HepG2 (cell line): ENCODE measurements around the gene LIMS2. TPM values are rescaled to one million over a fixed set of nuclear protein-coding genes. Genes with fewer than 3 reads are reported as not detected.
A peak's percentile ranks its signal among the peaks of the same experiment; 100 is the strongest.

Experiments used
- ELF3 ChIP-seq: IDR thresholded peaks from 2 replicates; pipeline ENCODE4 v1.6.1; 2016; ENCODE audit warnings: missing genetic modification reagents, missing compliant biosample characterization
- IRF2 ChIP-seq: IDR thresholded peaks from 2 replicates; pipeline ENCODE4 v1.6.1; 2018; ENCODE audit warnings: missing genetic modification reagents, missing compliant biosample characterization
- KDM2A ChIP-seq: sonication (generic); formaldehyde crosslinking; IDR thresholded peaks from 2 replicates; pipeline ENCODE4 v1.4.0; 2020; ENCODE audit warnings: low read depth, missing genetic modification reagents, borderline replicate concordance
- YEATS2 ChIP-seq: sonication (generic); formaldehyde crosslinking; IDR thresholded peaks from 2 replicates; pipeline ENCODE4 v1.4.0; 2020; ENCODE audit warnings: missing genetic modification reagents, borderline replicate concordance
- ZEB1 ChIP-seq: IDR thresholded peaks from 2 replicates; pipeline ENCODE4 v1.6.1; 2012; ENCODE audit warnings: mild to moderate bottlenecking, low read depth, inconsistent platforms; ENCODE audit not compliant: insufficient replicate concordance
- ZNF207 ChIP-seq: fragments of 450-650 bp; IDR thresholded peaks from 2 replicates; pipeline ENCODE4 v1.6.1; 2016; ENCODE audit warnings: antibody characterized with exemption, borderline replicate concordance
- ZNF251 ChIP-seq: sonication (generic); formaldehyde crosslinking; IDR thresholded peaks from 2 replicates; pipeline ENCODE4 v1.9.0; 2021; ENCODE audit warnings: mild to moderate bottlenecking, missing genetic modification reagents
- ZNF354B ChIP-seq: sonication (generic); formaldehyde crosslinking; IDR thresholded peaks from 2 replicates; pipeline ENCODE4 v1.8.0; 2022; ENCODE audit warnings: mild to moderate bottlenecking, missing genetic modification reagents
- ZNF891 ChIP-seq: sonication (generic); formaldehyde crosslinking; IDR thresholded peaks from 2 replicates; pipeline ENCODE4 v1.5.0; 2020; ENCODE audit warnings: mild to moderate bottlenecking, missing genetic modification reagents
- polyA plus RNA-seq, 8 experiments: library from polyadenylated mRNA; depleted of rRNA in 3 of 8; stranded (reverse) in 7 of 8; unstranded in 1 of 8; fragments of >200 nt; fragmentation: Illumina TruSeq in 4 of 8; extraction: Trizol in 4 of 8; gene quantifications; 2 replicates each; pipeline versions ENCODE4 v1.2.1 to v1.2.3, GENCODE V29; 2011 to 2016; ENCODE audit warnings: low read depth in 4 of 8, missing spikeins in 1 of 8, mixed read lengths in 1 of 8; ENCODE audit not compliant: insufficient read depth in 1 of 8
- total RNA-seq, 5 experiments: library from RNA; depleted of rRNA; stranded (reverse); fragments of >200 nt; fragmentation: Illumina TruSeq; extraction: Trizol; gene quantifications; 2 replicates each; pipeline ENCODE4 v1.2.3, GENCODE V29; 2016; ENCODE audit warnings: low read depth in 1 of 5
- TF ChIP-seq, protein P1 (sequence below): sonication (generic); formaldehyde crosslinking; IDR thresholded peaks from 2 replicates; pipeline ENCODE4 v1.4.0; 2020; ENCODE audit warnings: mild to moderate bottlenecking, missing genetic modification reagents
- TF ChIP-seq, protein P2 (sequence below): sonication (generic); formaldehyde crosslinking; IDR thresholded peaks from 2 replicates; pipeline ENCODE4 v1.8.0; 2022; ENCODE audit warnings: mild to moderate bottlenecking, missing genetic modification reagents, moderate library complexity
- TF ChIP-seq, protein P3 (sequence below): sonication (generic); formaldehyde crosslinking; IDR thresholded peaks from 2 replicates; pipeline ENCODE4 v1.9.0; 2021; ENCODE audit warnings: missing genetic modification reagents, borderline replicate concordance
- TF ChIP-seq, protein P4 (sequence below): sonication (generic); formaldehyde crosslinking; IDR thresholded peaks from 2 replicates; pipeline ENCODE4 v1.4.0; 2020; ENCODE audit warnings: missing genetic modification reagents
- TF ChIP-seq, protein P5 (sequence below): IDR thresholded peaks from 2 replicates; pipeline ENCODE4 v1.6.1; 2016; ENCODE audit warnings: missing genetic modification reagents, missing compliant biosample characterization

The LIMS2 gene
- total and polyA plus RNA-seq, 2 of the 13 experiments (the other 11 are each of a cell fraction or from before 2014, with no cell fraction given): 1.0 to 1.9 TPM

DNA sequence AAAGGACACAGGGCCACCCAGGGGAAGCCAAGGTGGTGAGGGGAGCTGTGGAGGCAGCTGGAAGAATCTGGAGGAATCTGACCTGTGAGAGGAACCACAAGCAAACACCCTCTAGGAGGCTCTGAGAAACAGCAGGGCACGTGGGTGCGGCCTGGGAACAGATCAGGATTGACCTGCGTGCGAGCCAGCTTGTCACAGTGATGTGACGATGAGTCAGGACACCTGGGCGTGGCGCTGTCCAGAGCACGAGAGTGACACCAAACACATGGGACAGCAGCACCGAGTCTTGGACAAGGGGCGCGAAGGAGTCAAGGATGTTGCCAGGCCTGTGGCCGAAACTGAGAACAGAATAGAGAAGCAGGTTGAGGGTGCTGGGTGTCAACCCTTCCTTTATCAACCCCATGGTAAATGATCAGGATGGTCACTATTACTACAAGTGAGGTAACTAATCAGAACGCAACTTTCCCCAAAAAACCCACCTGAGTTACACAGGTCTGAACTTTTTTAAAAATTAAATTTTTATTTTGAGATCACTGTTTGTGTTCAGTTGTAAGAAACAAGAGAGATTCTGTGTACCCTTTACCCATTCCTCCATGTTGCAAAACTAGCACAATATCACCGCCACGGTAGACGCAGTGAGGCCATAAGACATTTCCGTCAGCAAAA, 25.3 kb upstream of the LIMS2 start (continued):
- TF ChIP-seq ZNF354B (0 out of 2 replicates have a peak, but pooled peaks have one; percentile 51), ZNF251 (CRISPR knock-in tag) (no peak), ZNF207 (no peak), YEATS2 (CRISPR knock-in tag) (peak; percentile 70; the same call in 1 of the 2 replicates), ZNF891 (peak; percentile 63; the same call in 1 of the 2 replicates), ELF3 (no peak; the same call in 1 of the 2 replicates), IRF2 (CRISPR knock-in tag) (peak; percentile 22; the same call in 1 of the 2 replicates), KDM2A (CRISPR knock-in tag) (peak; percentile 47), ZEB1 (peak; percentile 13)
- TF ChIP-seq, protein P1, sequence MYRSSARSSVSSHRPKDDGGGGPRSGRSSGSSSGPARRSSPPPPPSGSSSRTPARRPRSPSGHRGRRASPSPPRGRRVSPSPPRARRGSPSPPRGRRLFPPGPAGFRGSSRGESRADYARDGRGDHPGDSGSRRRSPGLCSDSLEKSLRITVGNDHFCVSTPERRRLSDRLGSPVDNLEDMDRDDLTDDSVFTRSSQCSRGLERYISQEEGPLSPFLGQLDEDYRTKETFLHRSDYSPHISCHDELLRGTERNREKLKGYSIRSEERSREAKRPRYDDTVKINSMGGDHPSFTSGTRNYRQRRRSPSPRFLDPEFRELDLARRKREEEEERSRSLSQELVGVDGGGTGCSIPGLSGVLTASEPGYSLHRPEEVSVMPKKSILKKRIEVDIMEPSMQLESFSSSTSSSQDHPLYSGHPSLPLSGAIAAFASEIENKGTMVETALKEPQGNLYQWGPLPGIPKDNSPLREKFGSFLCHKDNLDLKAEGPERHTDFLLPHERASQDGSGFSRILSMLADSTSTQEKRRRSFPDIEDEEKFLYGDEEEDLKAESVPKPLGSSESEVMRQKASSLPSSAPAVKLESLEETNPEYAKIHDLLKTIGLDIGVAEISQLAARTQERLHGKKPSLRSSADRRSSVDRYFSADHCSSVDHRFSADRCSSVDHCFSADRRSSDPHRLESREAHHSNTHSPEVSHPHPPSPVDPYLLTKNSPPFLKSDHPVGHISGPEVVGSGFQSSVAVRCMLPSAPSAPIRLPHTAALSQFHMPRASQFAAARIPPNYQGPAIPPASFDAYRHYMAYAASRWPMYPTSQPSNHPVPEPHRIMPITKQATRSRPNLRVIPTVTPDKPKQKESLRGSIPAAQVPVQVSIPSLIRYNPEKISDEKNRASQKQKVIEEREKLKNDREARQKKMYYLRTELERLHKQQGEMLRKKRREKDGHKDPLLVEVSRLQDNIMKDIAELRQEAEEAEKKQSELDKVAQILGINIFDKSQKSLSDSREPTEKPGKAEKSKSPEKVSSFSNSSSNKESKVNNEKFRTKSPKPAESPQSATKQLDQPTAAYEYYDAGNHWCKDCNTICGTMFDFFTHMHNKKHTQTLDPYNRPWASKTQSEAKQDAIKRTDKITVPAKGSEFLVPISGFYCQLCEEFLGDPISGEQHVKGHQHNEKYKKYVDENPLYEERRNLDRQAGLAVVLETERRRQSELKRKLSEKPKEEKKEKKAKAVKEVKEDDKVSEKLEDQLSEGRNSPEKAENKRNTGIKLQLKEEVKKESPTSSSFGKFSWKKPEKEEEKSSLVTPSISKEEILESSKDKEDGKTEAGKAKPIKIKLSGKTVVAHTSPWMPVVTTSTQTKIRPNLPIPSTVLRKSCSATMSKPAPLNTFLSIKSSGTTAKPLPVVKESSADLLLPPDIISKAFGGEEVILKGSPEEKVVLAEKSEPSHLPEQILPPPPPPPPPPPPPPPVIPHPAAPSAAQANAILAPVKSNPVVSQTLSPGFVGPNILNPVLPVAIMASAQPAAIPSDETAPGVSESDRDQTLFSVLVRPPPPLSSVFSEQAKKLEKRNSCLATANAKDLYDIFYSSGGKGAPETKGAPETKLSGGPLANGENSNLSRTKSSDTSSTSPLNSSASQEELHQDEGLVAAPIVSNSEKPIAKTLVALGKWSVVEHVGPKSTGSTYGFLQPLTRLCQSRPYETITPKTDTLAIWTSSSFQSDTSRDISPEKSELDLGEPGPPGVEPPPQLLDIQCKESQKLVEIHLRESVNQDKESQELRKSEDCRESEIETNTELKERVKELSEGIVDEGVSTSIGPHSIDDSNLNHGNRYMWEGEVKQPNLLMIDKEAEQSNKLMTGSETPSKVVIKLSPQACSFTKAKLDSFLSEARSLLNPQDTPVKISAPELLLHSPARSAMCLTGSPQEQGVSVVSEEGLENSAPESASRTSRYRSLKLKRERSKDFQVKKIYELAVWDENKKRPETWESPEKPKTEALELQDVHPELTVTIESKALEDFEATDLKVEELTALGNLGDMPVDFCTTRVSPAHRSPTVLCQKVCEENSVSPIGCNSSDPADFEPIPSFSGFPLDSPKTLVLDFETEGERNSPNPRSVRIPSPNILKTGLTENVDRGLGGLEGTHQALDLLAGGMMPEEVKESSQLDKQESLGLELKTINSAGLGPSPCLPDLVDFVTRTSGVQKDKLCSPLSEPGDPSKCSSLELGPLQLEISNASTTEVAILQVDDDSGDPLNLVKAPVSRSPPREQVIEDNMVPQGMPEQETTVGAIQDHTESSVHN: 0 out of 2 replicates have a peak, but pooled peaks have one; percentile 2
- TF ChIP-seq, protein P2, sequence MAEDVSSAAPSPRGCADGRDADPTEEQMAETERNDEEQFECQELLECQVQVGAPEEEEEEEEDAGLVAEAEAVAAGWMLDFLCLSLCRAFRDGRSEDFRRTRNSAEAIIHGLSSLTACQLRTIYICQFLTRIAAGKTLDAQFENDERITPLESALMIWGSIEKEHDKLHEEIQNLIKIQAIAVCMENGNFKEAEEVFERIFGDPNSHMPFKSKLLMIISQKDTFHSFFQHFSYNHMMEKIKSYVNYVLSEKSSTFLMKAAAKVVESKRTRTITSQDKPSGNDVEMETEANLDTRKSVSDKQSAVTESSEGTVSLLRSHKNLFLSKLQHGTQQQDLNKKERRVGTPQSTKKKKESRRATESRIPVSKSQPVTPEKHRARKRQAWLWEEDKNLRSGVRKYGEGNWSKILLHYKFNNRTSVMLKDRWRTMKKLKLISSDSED (CRISPR knock-in tag): peak; percentile 50; the same call in 1 of the 2 replicates
- TF ChIP-seq, protein P3, sequence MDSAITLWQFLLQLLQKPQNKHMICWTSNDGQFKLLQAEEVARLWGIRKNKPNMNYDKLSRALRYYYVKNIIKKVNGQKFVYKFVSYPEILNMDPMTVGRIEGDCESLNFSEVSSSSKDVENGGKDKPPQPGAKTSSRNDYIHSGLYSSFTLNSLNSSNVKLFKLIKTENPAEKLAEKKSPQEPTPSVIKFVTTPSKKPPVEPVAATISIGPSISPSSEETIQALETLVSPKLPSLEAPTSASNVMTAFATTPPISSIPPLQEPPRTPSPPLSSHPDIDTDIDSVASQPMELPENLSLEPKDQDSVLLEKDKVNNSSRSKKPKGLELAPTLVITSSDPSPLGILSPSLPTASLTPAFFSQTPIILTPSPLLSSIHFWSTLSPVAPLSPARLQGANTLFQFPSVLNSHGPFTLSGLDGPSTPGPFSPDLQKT (CRISPR knock-in tag): no peak
- TF ChIP-seq, protein P4, sequence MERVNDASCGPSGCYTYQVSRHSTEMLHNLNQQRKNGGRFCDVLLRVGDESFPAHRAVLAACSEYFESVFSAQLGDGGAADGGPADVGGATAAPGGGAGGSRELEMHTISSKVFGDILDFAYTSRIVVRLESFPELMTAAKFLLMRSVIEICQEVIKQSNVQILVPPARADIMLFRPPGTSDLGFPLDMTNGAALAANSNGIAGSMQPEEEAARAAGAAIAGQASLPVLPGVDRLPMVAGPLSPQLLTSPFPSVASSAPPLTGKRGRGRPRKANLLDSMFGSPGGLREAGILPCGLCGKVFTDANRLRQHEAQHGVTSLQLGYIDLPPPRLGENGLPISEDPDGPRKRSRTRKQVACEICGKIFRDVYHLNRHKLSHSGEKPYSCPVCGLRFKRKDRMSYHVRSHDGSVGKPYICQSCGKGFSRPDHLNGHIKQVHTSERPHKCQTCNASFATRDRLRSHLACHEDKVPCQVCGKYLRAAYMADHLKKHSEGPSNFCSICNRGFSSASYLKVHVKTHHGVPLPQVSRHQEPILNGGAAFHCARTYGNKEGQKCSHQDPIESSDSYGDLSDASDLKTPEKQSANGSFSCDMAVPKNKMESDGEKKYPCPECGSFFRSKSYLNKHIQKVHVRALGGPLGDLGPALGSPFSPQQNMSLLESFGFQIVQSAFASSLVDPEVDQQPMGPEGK (CRISPR knock-in tag): 0 out of 2 replicates have a peak, but pooled peaks have one; percentile 21
- TF ChIP-seq, protein P5, sequence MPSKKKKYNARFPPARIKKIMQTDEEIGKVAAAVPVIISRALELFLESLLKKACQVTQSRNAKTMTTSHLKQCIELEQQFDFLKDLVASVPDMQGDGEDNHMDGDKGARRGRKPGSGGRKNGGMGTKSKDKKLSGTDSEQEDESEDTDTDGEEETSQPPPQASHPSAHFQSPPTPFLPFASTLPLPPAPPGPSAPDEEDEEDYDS (CRISPR knock-in tag): peak; percentile 70
